Fibroblast of the conjunctiva (primary cell): ENCODE results near the gene CRTC1.
"Not testable (repeated sequence)": the region's sequence is repeated elsewhere in the genome, so short reads cannot be mapped to it uniquely, and the experiment has no call there.

Experiments
- DNase-seq: peaks from one replicate; pipeline ENCODE4 v3.0.0-alpha.2; 2010; ENCODE audit warnings: low read depth

The CRTC1 gene

GRCh38 chr19:18730885-18731513, 47.5 kb downstream of the CRTC1 start:
- no peak for DNase-seq

GRCh38 chr19:18731562-18732008, 48.1 kb downstream of the CRTC1 start:
- no peak for DNase-seq

- peak; percentile 27 for DNase-seq
Measured at GRCh38 chr19:18733196-18733647, 49.7 kb downstream of the CRTC1 start.

GRCh38 chr19:18733762-18734332, 50.4 kb downstream of the CRTC1 start:
- not testable (repeated sequence) for DNase-seq

- DNase-seq: no peak
Measured at GRCh38 chr19:18735324-18735723, 51.8 kb downstream of the CRTC1 start.

- DNase-seq: no peak
Measured at GRCh38 chr19:18735752-18736151, 52.3 kb downstream of the CRTC1 start.

GRCh38 chr19:18736415-18737336, 53.2 kb downstream of the CRTC1 start:
- DNase-seq: no peak

- no peak for DNase-seq
Measured at GRCh38 chr19:18737337-18737953, 54.0 kb downstream of the CRTC1 start.

GRCh38 chr19:18737954-18738351, 54.5 kb downstream of the CRTC1 start:
- DNase-seq: no peak

- DNase-seq: no peak
Measured at GRCh38 chr19:18738961-18739690, 55.6 kb downstream of the CRTC1 start.

- no peak for DNase-seq
Measured at GRCh38 chr19:18741124-18742121, 57.9 kb downstream of the CRTC1 start.

- no peak for DNase-seq
Measured at GRCh38 chr19:18742324-18742723, 58.8 kb downstream of the CRTC1 start.

- no peak for DNase-seq
Measured at GRCh38 chr19:18742838-18743783, 59.6 kb downstream of the CRTC1 start.

GRCh38 chr19:18743784-18744418, 60.4 kb downstream of the CRTC1 start:
- DNase-seq: no peak

GRCh38 chr19:18745012-18745735, 61.7 kb downstream of the CRTC1 start:
- DNase-seq: no peak

- no peak for DNase-seq
Measured at GRCh38 chr19:18745931-18746330, 62.5 kb downstream of the CRTC1 start.

- no peak for DNase-seq
Measured at GRCh38 chr19:18746401-18747325, 63.2 kb downstream of the CRTC1 start.
